MM.1S (cell line): ENCODE measurements around the gene PIK3C3.

Experiments used
- DNase-seq: peaks from one replicate; pipeline ENCODE4 v3.0.0-alpha.2; 2015
- H2AFZ ChIP-seq: fragments of 300-600 bp; sonication (generic); 2 replicates; pipeline ENCODE4 v1.6.0; 2016; ENCODE audit warnings: antibody characterized with exemption, low read length
- H3F3A ChIP-seq: fragments of 300-600 bp; sonication (generic); 2 replicates; pipeline ENCODE4 v1.6.1; 2016; ENCODE audit warnings: mild to moderate bottlenecking, antibody characterized with exemption, low read length, moderate library complexity, mixed read lengths; ENCODE audit not compliant: insufficient read depth
- H3K27ac ChIP-seq: fragments of 300-600 bp; sonication (generic); 2 replicates; pipeline ENCODE4 v1.5.1; 2016; ENCODE audit warnings: mild to moderate bottlenecking, low read length
- H3K27me3 ChIP-seq: fragments of 300-600 bp; sonication (generic); replicated peaks from 2 replicates; pipeline ENCODE4 v1.6.0; 2016; ENCODE audit warnings: low read length; ENCODE audit not compliant: insufficient read depth
- H3K36me3 ChIP-seq: fragments of 300-600 bp; sonication (generic); replicated peaks from 2 replicates; pipeline ENCODE4 v1.6.1; 2016; ENCODE audit warnings: mild to moderate bottlenecking, low read length, mixed read lengths; ENCODE audit not compliant: insufficient read depth
- H3K4me1 ChIP-seq: fragments of 300-600 bp; sonication (generic); 2 replicates; pipeline ENCODE4 v1.6.1; 2016; ENCODE audit warnings: low read length, mixed read lengths
- H3K4me2 ChIP-seq: fragments of 300-600 bp; sonication (generic); 2 replicates; pipeline ENCODE4 v1.6.0; 2016; ENCODE audit warnings: low read depth, low read length
- H3K4me3 ChIP-seq: fragments of 300-600 bp; sonication (generic); 2 replicates; pipeline ENCODE4 v1.5.1; 2016; ENCODE audit warnings: low read length, mixed read lengths
- H3K79me2 ChIP-seq: fragments of 300-600 bp; sonication (generic); 2 replicates; pipeline ENCODE4 v1.6.1; 2016; ENCODE audit warnings: mixed run types, low read length, mixed read lengths
- H3K9ac ChIP-seq: fragments of 300-600 bp; sonication (generic); 2 replicates; pipeline ENCODE4 v1.6.1; 2016; ENCODE audit warnings: low read length, mixed read lengths
- H3K9me2 ChIP-seq: fragments of 300-600 bp; sonication (generic); replicated peaks from 2 replicates; pipeline ENCODE4 v1.6.1; 2016; ENCODE audit warnings: mild to moderate bottlenecking, low read length, mixed read lengths; ENCODE audit not compliant: insufficient read depth
- H3K9me3 ChIP-seq: fragments of 300-600 bp; sonication (generic); replicated peaks from 2 replicates; pipeline ENCODE4 v1.6.1; 2016; ENCODE audit warnings: mild to moderate bottlenecking, low read length, mixed read lengths; ENCODE audit not compliant: insufficient read depth
- H4K20me1 ChIP-seq: fragments of 300-600 bp; sonication (generic); 2 replicates; pipeline ENCODE4 v1.6.1; 2016; ENCODE audit warnings: mild to moderate bottlenecking, low read length, moderate library complexity, mixed read lengths; ENCODE audit not compliant: insufficient read depth
- CTCF ChIP-seq: fragments of 300-600 bp; sonication (generic); IDR thresholded peaks from 2 replicates; pipeline ENCODE4 v1.5.1; 2016; ENCODE audit warnings: antibody characterized with exemption, low read length, mixed read lengths
- EZH2 ChIP-seq: fragments of 300-600 bp; sonication (generic); optimal IDR thresholded peaks from 2 replicates; pipeline ENCODE3; 2017; ENCODE audit warnings: low read depth, mild to moderate bottlenecking, antibody characterized with exemption, low read length, mixed read lengths
- EZH2phosphoT487 ChIP-seq: fragments of 300-600 bp; sonication (generic); IDR thresholded peaks from 2 replicates; pipeline ENCODE4 v1.6.1; 2018; ENCODE audit warnings: antibody characterized with exemption, low read length

PIK3C3 gene

GRCh38 chr18:41923446-41923845 is 31.6 kb upstream of the PIK3C3 start:
- Histone ChIP-seq H3K36me3 (no peaks in the 10 kb centered on the region), H3K27me3 (no peaks in the 10 kb centered on the region), H3K4me2 (no peak overlapping the region), H3K9ac (no peak overlapping the region), H3K4me1 (no peaks in the 10 kb centered on the region), H3K9me3 (no peaks in the 10 kb centered on the region), H3F3A (no peaks in the 10 kb centered on the region), H3K4me3 (no peak overlapping the region), H3K27ac (no peak overlapping the region), H3K9me2 (no peaks in the 10 kb centered on the region), H3K79me2 (no peaks in the 10 kb centered on the region), H2AFZ (no peak overlapping the region), H4K20me1 (no peaks in the 10 kb centered on the region)
- no peak for DNase-seq
- TF ChIP-seq EZH2phosphoT487: no peak
- no peak for TF ChIP-seq EZH2
- TF ChIP-seq CTCF: no peak

GRCh38 chr18:41928581-41928980 is 26.5 kb upstream of the PIK3C3 start:
- Histone ChIP-seq H3K36me3 (no peaks in the 10 kb centered on the region), H3K4me3 (no peak overlapping the region), H3K79me2 (no peaks in the 10 kb centered on the region), H3K27ac (no peak overlapping the region), H3K9me2 (no peaks in the 10 kb centered on the region), H3K9ac (no peak overlapping the region), H3K4me2 (no peak overlapping the region), H3K4me1 (no peaks in the 10 kb centered on the region), H3F3A (no peaks in the 10 kb centered on the region), H4K20me1 (no peaks in the 10 kb centered on the region), H3K9me3 (no peaks in the 10 kb centered on the region), H3K27me3 (no peaks in the 10 kb centered on the region), H2AFZ (no peak overlapping the region)
- TF ChIP-seq CTCF: no peak
- TF ChIP-seq EZH2: no peak
- TF ChIP-seq EZH2phosphoT487: no peak
- no peak for DNase-seq

GRCh38 chr18:41932899-41933298 is 22.1 kb upstream of the PIK3C3 start:
- Histone ChIP-seq H3K36me3 (no peaks in the 10 kb centered on the region), H3K9me3 (no peaks in the 10 kb centered on the region), H3K4me1 (no peaks in the 10 kb centered on the region), H3K27me3 (no peaks in the 10 kb centered on the region), H3K4me2 (no peak overlapping the region), H3K9ac (no peak overlapping the region), H4K20me1 (no peaks in the 10 kb centered on the region), H3K79me2 (no peaks in the 10 kb centered on the region), H3K27ac (no peak overlapping the region), H2AFZ (no peak overlapping the region), H3F3A (no peaks in the 10 kb centered on the region), H3K9me2 (no peaks in the 10 kb centered on the region), H3K4me3 (no peak overlapping the region)
- DNase-seq: no peak
- TF ChIP-seq EZH2phosphoT487: no peak
- TF ChIP-seq EZH2: no peak
- no peak for TF ChIP-seq CTCF
